Measurements from ENCODE around the gene NTN3.

The NTN3 gene

DNA sequence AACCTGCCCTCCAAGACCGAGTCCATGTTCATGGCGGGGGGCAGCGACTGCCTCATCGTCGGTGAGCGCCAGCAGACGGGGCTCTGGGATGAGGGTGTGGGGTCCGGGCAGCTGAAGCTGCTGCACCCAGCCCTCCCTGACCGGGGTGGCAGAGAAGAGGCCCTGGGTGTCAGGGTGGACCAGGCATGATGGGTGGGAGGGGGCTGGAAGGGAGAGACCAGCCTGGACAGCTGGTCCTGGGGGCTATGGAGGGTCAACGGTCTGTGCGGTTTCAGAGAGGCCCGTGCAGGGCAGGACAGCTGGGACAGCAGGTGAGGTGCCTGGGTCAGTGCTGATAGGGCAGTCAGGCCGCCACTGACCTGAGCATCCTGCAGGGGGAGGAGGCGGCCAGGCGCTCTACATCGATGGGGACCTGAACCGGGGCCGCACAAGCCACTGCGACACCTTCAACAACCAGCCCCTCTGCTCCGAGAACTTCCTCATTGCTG is 29.4 kb downstream of the NTN3 start:
- 87% methylated on average over 20 of the region's 20 CpGs for WGBS
- peaks cover 6% of the 10 kb centered on the region; the same call in 1 of the 2 replicates for H3K36me3 ChIP-seq (ENCODE audit: insufficient read depth, low read length)
- no peak overlapping the region for H3K4me3 ChIP-seq (ENCODE audit: low read length)
- H3K27me3 ChIP-seq (ENCODE audit: insufficient read depth, low read length) = no peaks in the 10 kb centered on the region
- H3K9ac ChIP-seq (ENCODE audit: low read depth, low read length) = no peak overlapping the region; the same call in 1 of the 2 replicates
- peaks cover 6% of the 10 kb centered on the region for H3K4me1 ChIP-seq (ENCODE audit: insufficient read depth, low read length)
- no peaks in the 10 kb centered on the region for H3K9me3 ChIP-seq (ENCODE audit: insufficient read depth, low read depth, low read length)
- no peak overlapping the region for H3K27ac ChIP-seq (ENCODE audit: low read depth, low read length)

DNA sequence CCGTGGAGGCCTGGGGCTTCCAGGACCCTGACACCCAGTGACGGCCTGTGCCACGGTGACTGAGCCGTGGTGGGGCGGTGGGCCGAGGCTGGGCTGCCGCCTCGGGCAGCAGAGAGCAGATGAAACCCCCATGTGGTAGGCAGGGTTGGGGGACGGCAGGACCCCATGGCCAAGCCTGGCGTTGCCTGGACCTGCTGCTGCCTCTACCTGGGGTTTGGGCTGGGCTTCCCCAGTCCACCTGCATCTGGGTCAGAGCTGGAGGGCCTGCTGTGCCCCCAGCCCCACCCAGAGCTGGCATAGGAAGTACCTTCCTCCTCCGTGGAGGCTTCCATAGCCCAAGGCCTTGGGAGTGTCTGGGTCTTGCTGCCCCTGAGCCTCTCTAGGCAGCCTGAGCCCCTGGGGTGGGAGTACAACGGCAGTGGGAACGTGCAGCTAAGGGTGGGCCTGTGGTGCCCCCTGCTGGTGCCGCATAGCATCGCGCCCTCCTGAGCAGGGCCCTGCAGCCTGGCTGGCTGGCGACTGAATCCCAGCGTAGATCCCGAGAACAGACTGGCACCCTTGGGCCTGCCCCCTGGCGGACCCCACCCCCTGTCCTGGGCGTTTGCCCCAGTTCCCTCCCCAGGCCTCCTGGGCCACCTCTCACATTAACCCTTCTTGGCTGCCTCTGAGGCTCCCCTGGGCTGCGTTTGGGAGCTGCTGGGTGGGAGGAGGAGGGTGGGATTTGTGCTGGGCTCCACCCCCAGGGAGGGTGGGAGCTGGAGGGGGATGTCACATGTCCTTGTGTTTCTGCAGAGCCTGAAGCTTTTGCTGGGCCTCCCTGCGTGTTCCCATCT is 30.0 kb downstream of the NTN3 start:
- H3K9me3 ChIP-seq (ENCODE audit: insufficient read depth, low read depth, low read length) = no peaks in the 10 kb centered on the region
- peaks cover 6% of the 10 kb centered on the region for H3K4me1 ChIP-seq (ENCODE audit: insufficient read depth, low read length)
- H3K36me3 ChIP-seq (ENCODE audit: insufficient read depth, low read length) = peaks cover 5% of the 10 kb centered on the region; the same call in 1 of the 2 replicates
- no peaks in the 10 kb centered on the region for H3K27me3 ChIP-seq (ENCODE audit: insufficient read depth, low read length)
- H3K27ac ChIP-seq (ENCODE audit: low read depth, low read length) = peak overlapping the region; percentile 31; the same call in 1 of the 2 replicates
- peak overlapping the region; percentile 10; the same call in 1 of the 2 replicates for H3K9ac ChIP-seq (ENCODE audit: low read depth, low read length)
- H3K4me3 ChIP-seq (ENCODE audit: low read length) = peak overlapping the region; percentile 47
- WGBS = 40% methylated on average over 23 of the region's 23 CpGs

- no peak overlapping the region for H3K27ac ChIP-seq (ENCODE audit: low read depth, low read length)
- no peak overlapping the region for H3K9ac ChIP-seq (ENCODE audit: low read depth, low read length)
- H3K4me1 ChIP-seq (ENCODE audit: insufficient read depth, low read length) = peaks cover 6% of the 10 kb centered on the region
- H3K9me3 ChIP-seq (ENCODE audit: insufficient read depth, low read depth, low read length) = no peaks in the 10 kb centered on the region
- H3K4me3 ChIP-seq (ENCODE audit: low read length) = no peak overlapping the region
- 86% methylated on average over 18 of the region's 18 CpGs for WGBS
- H3K36me3 ChIP-seq (ENCODE audit: insufficient read depth, low read length) = no peaks in the 10 kb centered on the region
- no peaks in the 10 kb centered on the region for H3K27me3 ChIP-seq (ENCODE audit: insufficient read depth, low read length)
These were observed 31.1 kb downstream of the NTN3 start for GRCh38 chr16:2501946-2502895.

- peaks cover 6% of the 10 kb centered on the region for H3K4me1 ChIP-seq (ENCODE audit: insufficient read depth, low read length)
- H3K36me3 ChIP-seq (ENCODE audit: insufficient read depth, low read length) = no peaks in the 10 kb centered on the region
- no peaks in the 10 kb centered on the region for H3K27me3 ChIP-seq (ENCODE audit: insufficient read depth, low read length)
- 92% methylated on average over 14 of the region's 14 CpGs for WGBS
- H3K27ac ChIP-seq (ENCODE audit: low read depth, low read length) = no peak overlapping the region
- no peak overlapping the region for H3K9ac ChIP-seq (ENCODE audit: low read depth, low read length)
- no peak overlapping the region for H3K4me3 ChIP-seq (ENCODE audit: low read length)
- no peaks in the 10 kb centered on the region for H3K9me3 ChIP-seq (ENCODE audit: insufficient read depth, low read depth, low read length)
These were observed 34.6 kb downstream of the NTN3 start for GRCh38 chr16:2505695-2506094.

DNA sequence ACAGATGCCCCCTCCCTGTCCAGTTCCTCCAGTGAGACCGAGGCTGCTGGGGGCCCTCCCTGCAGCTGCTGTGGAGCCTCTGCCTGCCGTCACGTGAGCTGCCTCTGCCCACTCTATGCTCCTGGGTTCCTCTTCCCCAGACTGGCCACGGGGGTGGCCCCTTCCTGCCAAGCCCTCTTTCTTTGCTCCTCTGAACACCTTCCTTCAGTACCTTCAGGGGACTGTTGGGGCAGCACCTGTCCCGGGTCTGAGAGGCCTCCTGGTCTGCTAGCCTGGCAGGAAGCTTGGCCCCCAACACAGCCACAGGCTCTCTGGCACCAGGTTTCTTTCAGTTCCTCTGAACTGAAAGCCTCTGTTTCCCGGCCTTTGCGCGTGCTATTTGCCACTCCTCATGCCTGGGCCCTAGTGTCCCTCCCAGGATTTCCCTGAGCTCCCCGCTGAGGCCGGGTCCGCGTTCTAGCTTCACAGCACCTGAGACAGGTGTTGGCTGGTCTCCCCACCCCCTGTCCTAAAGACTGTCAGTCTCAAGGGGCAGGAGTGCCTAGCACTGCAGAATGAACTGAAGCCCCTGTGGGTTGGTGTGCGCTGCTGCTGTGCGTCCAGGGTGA is 36.1 kb downstream of the NTN3 start:
- Histone ChIP-seq H3K4me3 (ENCODE audit: low read length) (no peak overlapping the region), H3K27ac (ENCODE audit: low read depth, low read length) (no peak overlapping the region), H3K9ac (ENCODE audit: low read depth, low read length) (no peak overlapping the region), H3K4me1 (ENCODE audit: insufficient read depth, low read length) (peaks cover 5% of the 10 kb centered on the region; the same call in 1 of the 2 replicates), H3K27me3 (ENCODE audit: insufficient read depth, low read length) (no peaks in the 10 kb centered on the region), H3K36me3 (ENCODE audit: insufficient read depth, low read length) (no peaks in the 10 kb centered on the region), H3K9me3 (ENCODE audit: insufficient read depth, low read depth, low read length) (no peaks in the 10 kb centered on the region)
- 89% methylated on average over 14 of the region's 14 CpGs for WGBS

GRCh38 chr16:2507665-2508064 is 36.6 kb downstream of the NTN3 start:
- no peaks in the 10 kb centered on the region for H3K27me3 ChIP-seq (ENCODE audit: insufficient read depth, low read length)
- H3K27ac ChIP-seq (ENCODE audit: low read depth, low read length) = no peak overlapping the region
- no peak overlapping the region for H3K9ac ChIP-seq (ENCODE audit: low read depth, low read length)
- H3K36me3 ChIP-seq (ENCODE audit: insufficient read depth, low read length) = no peaks in the 10 kb centered on the region
- no peak overlapping the region for H3K4me3 ChIP-seq (ENCODE audit: low read length)
- H3K4me1 ChIP-seq (ENCODE audit: insufficient read depth, low read length) = peaks cover 10% of the 10 kb centered on the region; the same call in 1 of the 2 replicates
- WGBS = 93% methylated on average over 11 of the region's 11 CpGs
- H3K9me3 ChIP-seq (ENCODE audit: insufficient read depth, low read depth, low read length) = no peaks in the 10 kb centered on the region

DNA sequence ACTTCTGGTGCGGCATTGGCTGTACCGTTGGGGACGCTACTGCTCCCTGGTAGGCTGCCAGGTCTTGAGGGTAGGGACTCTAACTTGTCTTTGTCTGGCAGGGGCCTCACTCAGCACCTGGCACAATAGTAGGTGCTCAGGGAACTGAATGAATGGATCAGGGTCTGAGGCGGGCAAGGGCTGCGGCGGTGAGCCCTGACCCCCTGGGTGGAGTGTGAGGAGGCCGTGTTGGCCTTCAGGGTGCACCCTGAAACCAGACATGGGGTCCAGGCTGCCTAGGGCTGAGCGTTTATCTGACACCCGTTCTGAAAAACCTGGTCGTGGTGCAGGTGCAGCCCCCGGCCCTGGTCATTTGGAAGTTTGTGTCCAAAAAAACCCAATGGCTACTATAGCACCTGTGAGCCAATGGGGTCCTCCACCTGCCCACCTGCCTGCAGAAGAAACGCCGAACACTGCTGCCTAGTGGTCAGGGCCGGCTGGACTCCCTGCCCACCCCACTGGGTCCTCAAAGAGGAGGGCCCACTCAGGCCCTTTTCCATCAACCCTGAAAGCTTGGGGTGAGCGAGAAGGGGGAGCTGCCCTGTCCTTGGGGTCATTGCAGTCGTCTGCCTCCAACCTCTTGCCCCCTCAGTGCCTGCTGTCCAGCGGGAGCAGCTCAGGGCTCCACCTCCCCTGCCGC is 37.8 kb downstream of the NTN3 start:
- no peak overlapping the region for H3K4me3 ChIP-seq (ENCODE audit: low read length)
- 89% methylated on average over 18 of the region's 18 CpGs for WGBS
- no peaks in the 10 kb centered on the region for H3K36me3 ChIP-seq (ENCODE audit: insufficient read depth, low read length)
- H3K9ac ChIP-seq (ENCODE audit: low read depth, low read length) = no peak overlapping the region
- H3K4me1 ChIP-seq (ENCODE audit: insufficient read depth, low read length) = peaks cover 11% of the 10 kb centered on the region; the same call in 1 of the 2 replicates
- no peak overlapping the region for H3K27ac ChIP-seq (ENCODE audit: low read depth, low read length)
- no peaks in the 10 kb centered on the region for H3K9me3 ChIP-seq (ENCODE audit: insufficient read depth, low read depth, low read length)
- H3K27me3 ChIP-seq (ENCODE audit: insufficient read depth, low read length) = no peaks in the 10 kb centered on the region

- Histone ChIP-seq H3K27me3 (ENCODE audit: insufficient read depth, low read length) (no peaks in the 10 kb centered on the region), H3K4me3 (ENCODE audit: low read length) (0 out of 2 replicates have a peak overlapping the region, but pooled peaks have one; percentile 15), H3K27ac (ENCODE audit: low read depth, low read length) (no peak overlapping the region), H3K9me3 (ENCODE audit: insufficient read depth, low read depth, low read length) (no peaks in the 10 kb centered on the region), H3K9ac (ENCODE audit: low read depth, low read length) (no peak overlapping the region), H3K4me1 (ENCODE audit: insufficient read depth, low read length) (peaks cover 26% of the 10 kb centered on the region; the same call in 1 of the 2 replicates), H3K36me3 (ENCODE audit: insufficient read depth, low read length) (no peaks in the 10 kb centered on the region)
- 50% methylated on average over 24 of the region's 24 CpGs for WGBS
These were observed 40.2 kb downstream of the NTN3 start for GRCh38 chr16:2511128-2511800.

DNA sequence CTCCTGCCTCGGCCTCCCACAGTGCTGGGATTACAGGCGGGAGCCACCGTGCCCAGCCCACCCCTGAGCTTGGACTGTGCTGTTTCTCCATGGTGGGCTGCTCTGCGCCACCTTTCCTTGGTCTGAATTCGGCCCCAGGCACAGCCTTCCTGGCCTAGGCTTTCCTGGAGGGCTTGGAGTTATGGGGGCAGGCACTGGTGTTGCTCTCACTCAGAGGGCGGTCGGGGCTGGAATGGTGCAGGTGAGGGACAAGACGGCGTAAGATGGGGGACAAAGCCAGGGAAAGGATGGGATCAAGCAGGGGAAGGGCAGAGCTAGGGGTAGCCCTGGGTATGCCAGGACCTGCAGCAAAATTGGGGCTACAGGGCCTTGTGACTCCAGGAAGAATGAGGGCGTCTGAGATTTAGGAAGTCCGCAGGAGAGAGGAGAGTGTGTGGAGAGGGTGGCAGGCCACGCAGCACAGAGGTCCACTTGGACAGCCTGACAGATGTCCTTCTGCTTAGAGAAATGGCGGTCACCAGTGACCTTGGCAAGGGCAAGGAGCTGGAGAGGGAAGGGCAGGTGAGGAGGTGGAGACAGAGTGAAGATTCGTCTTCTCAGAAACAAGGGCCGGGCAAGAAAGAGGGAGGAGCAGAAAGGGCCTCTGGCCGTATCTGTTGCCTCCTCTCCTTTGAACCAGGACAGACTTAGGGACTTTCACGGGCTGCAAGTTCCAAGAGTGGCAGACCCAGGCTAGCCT is 41.1 kb downstream of the NTN3 start:
- H3K9ac ChIP-seq (ENCODE audit: low read depth, low read length) = 0 out of 2 replicates have a peak overlapping the region, but pooled peaks have one; percentile 4
- H3K27me3 ChIP-seq (ENCODE audit: insufficient read depth, low read length) = no peaks in the 10 kb centered on the region
- 80% methylated on average over 17 of the region's 17 CpGs for WGBS
- no peak overlapping the region for H3K27ac ChIP-seq (ENCODE audit: low read depth, low read length)
- H3K4me1 ChIP-seq (ENCODE audit: insufficient read depth, low read length) = peaks cover 27% of the 10 kb centered on the region; the same call in 1 of the 2 replicates
- no peaks in the 10 kb centered on the region for H3K9me3 ChIP-seq (ENCODE audit: insufficient read depth, low read depth, low read length)
- no peak overlapping the region for H3K4me3 ChIP-seq (ENCODE audit: low read length)
- H3K36me3 ChIP-seq (ENCODE audit: insufficient read depth, low read length) = no peaks in the 10 kb centered on the region
